Measurements from ENCODE around the gene ANO2. TPM values are rescaled to one million over a fixed set of nuclear protein-coding genes. Genes with fewer than 3 reads are reported as not detected.

Gene ANO2
- total and polyA plus RNA-seq, 4 donors = 6.4 to 19.2 (median 9.6) TPM

DNA sequence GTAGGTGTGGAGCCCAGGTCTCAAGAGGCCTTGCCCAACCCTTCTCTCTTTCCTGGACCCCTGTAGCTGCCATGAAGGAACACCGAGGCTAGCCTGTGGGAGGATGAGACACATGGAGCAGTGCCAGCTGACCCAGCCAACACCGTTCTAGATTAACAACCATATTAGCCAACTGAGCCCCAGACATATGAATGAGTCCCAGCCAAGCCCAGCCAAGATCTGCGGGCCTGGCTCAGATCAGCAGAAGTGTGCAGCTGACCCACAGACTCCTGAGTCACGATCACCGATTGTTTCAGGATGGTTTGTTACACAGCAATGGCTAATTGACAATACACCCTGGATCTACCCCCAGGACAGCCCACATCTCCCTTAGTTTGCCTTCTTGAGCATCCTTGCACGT, 431.0 kb downstream of the ANO2 start:
- peaks cover 7% of the 10 kb centered on the region for H3K27me3 ChIP-seq (ENCODE audit: control insufficient read depth, insufficient read depth, low read length)
- no peaks in the 10 kb centered on the region for H3K9me3 ChIP-seq (ENCODE audit: control insufficient read depth, insufficient read depth, low read length)
- H3K4me3 ChIP-seq (ENCODE audit: low read depth, low read length) = no peak overlapping the region
- H3K4me1 ChIP-seq (ENCODE audit: control insufficient read depth, insufficient read depth, low read length) = peaks cover 16% of the 10 kb centered on the region
- no peak overlapping the region for H3K27ac ChIP-seq (ENCODE audit: low read depth, low read length)
- no peak for DNase-seq (ENCODE audit: low read depth in 4 of 6, low spot score in 6 of 6)
- 81% methylated on average over 6 of the region's 6 CpGs for WGBS (ENCODE audit: insufficient coverage)
- H3K36me3 ChIP-seq (ENCODE audit: control insufficient read depth, insufficient read depth, low read length) = no peaks in the 10 kb centered on the region

GRCh38 chr12:5513406-5513805, 431.7 kb downstream of the ANO2 start:
- no peak overlapping the region for H3K27ac ChIP-seq (ENCODE audit: low read depth, low read length)
- no peaks in the 10 kb centered on the region for H3K9me3 ChIP-seq (ENCODE audit: control insufficient read depth, insufficient read depth, low read length)
- no peaks in the 10 kb centered on the region for H3K36me3 ChIP-seq (ENCODE audit: control insufficient read depth, insufficient read depth, low read length)
- DNase-seq (ENCODE audit: low read depth in 4 of 6, low spot score in 6 of 6) = no peak
- peaks cover 16% of the 10 kb centered on the region for H3K4me1 ChIP-seq (ENCODE audit: control insufficient read depth, insufficient read depth, low read length)
- peaks cover 7% of the 10 kb centered on the region for H3K27me3 ChIP-seq (ENCODE audit: control insufficient read depth, insufficient read depth, low read length)
- 83% methylated on average over 2 of the region's 4 CpGs for WGBS (ENCODE audit: insufficient coverage)
- no peak overlapping the region for H3K4me3 ChIP-seq (ENCODE audit: low read depth, low read length)

Small RNAs within 50 kb of the gene (small RNA-seq; reads per million reads assigned to genes)
- gene AC137627.1 (ENCODE audit: low replicate concordance) = not detected

Other genes starting within 250 kb of the ANO2 start
- 10 to 100 TPM; 40.4 to 76.6 TPM for gene VWF, start 179.4 kb upstream of the ANO2 start, total RNA-seq
- gene VWF, start 179.4 kb upstream of the ANO2 start, polyA plus RNA-seq (ENCODE audit: insufficient read length in 2 of 2) = 10 to 100 TPM; 34.3 to 34.5 TPM